WTC11 (cell line): ENCODE measurements around the gene COX6B1. TPM values are rescaled to one million over a fixed set of nuclear protein-coding genes. Genes with fewer than 3 reads are reported as not detected.
A peak's percentile ranks its signal among the peaks of the same experiment; 100 is the strongest.

Experiments
- ATAC-seq: fragments of 200-7000 bp; cut with Tn5 transposase; 2 replicates; pipeline ENCODE4 v1.10.0; 2021; ENCODE audit warnings: mild to moderate bottlenecking, moderate library complexity
- CTCF ChIA-PET: fragments of 300-600 bp; sonication (Branson Sonifier 250); formaldehyde crosslinking; loops from one replicate; lab custom pipeline; 2021; ENCODE audit warnings: antibody characterized with exemption; lab: Charles Lee
- POLR2A ChIA-PET: fragments of 350-600 bp; sonication (Branson Sonifier 250); formaldehyde crosslinking; loops from one replicate; lab custom pipeline; 2021; ENCODE audit warnings: antibody characterized with exemption; lab: Charles Lee
- DNase-seq: peaks from one replicate; pipeline ENCODE4 v3.0.0; 2021; ENCODE audit warnings: low spot score
- H3K27ac Mint-ChIP-seq: 2 replicates; pipeline ENCODE4 v1.8.0; 2021; ENCODE audit warnings: mixed read lengths
- H3K27me3 Mint-ChIP-seq: 2 replicates; pipeline ENCODE4 v1.8.0; 2021; ENCODE audit warnings: low read depth, mild to moderate bottlenecking, moderate library complexity, mixed read lengths
- H3K36me3 Mint-ChIP-seq: 2 replicates; pipeline ENCODE4 v1.8.0; 2021; ENCODE audit warnings: mixed read lengths
- H3K4me1 Mint-ChIP-seq: 2 replicates; pipeline ENCODE4 v1.8.0; 2022; ENCODE audit warnings: mixed read lengths
- H3K4me3 Mint-ChIP-seq: 2 replicates; pipeline ENCODE4 v1.8.0; 2021; ENCODE audit warnings: mild to moderate bottlenecking, moderate library complexity, mixed read lengths
- H3K9me3 Mint-ChIP-seq: 2 replicates; pipeline ENCODE4 v1.8.0; 2021; ENCODE audit warnings: mixed read lengths
- CBFB ChIP-seq: sonication (generic); formaldehyde crosslinking; IDR thresholded peaks from 2 replicates; pipeline ENCODE4 v1.8.1; 2022; ENCODE audit warnings: mild to moderate bottlenecking, low read depth, missing genetic modification reagents
- ETV6 ChIP-seq: sonication (generic); formaldehyde crosslinking; IDR thresholded peaks from 2 replicates; pipeline ENCODE4 v1.8.1; 2022; ENCODE audit warnings: mild to moderate bottlenecking, missing genetic modification reagents
- FOXP4 ChIP-seq: sonication (generic); formaldehyde crosslinking; IDR thresholded peaks from 2 replicates; pipeline ENCODE4 v1.8.0; 2022; ENCODE audit warnings: mild to moderate bottlenecking, missing genetic modification reagents
- JAZF1 ChIP-seq: fragments of 250-450 bp; sonication (Bioruptor Pico); IDR thresholded peaks from 2 replicates; pipeline ENCODE4 v1.9.0; 2021; ENCODE audit warnings: moderate library complexity, mild to moderate bottlenecking, inconsistent platforms
- MLX ChIP-seq: sonication (generic); formaldehyde crosslinking; IDR thresholded peaks from 2 replicates; pipeline ENCODE4 v1.8.1; 2023; ENCODE audit warnings: mild to moderate bottlenecking, missing genetic modification reagents, moderate library complexity
- MYBL2 ChIP-seq: sonication (generic); formaldehyde crosslinking; IDR thresholded peaks from 2 replicates; pipeline ENCODE4 v1.8.1; 2023; ENCODE audit warnings: mild to moderate bottlenecking, moderate library complexity, missing genetic modification reagents
- NFE2L1 ChIP-seq: sonication (generic); formaldehyde crosslinking; IDR thresholded peaks from 2 replicates; pipeline ENCODE4 v1.8.1; 2023; ENCODE audit warnings: missing genetic modification reagents
- OVOL2 ChIP-seq: fragments of 250-450 bp; sonication (Bioruptor Pico); IDR thresholded peaks from 2 replicates; pipeline ENCODE4 v1.9.0; 2021; ENCODE audit warnings: mild to moderate bottlenecking, borderline replicate concordance
- PRRX2 ChIP-seq: fragments of 250-450 bp; sonication (Bioruptor Pico); IDR thresholded peaks from 2 replicates; pipeline ENCODE4 v1.8.0; 2021; ENCODE audit warnings: mild to moderate bottlenecking
- RORB ChIP-seq: fragments of 250-450 bp; sonication (Bioruptor Pico); IDR thresholded peaks from 2 replicates; pipeline ENCODE4 v1.9.0; 2021; ENCODE audit warnings: mild to moderate bottlenecking
- TP53 ChIP-seq: sonication (generic); formaldehyde crosslinking; IDR thresholded peaks from 2 replicates; pipeline ENCODE4 v1.8.1; 2023; ENCODE audit warnings: mild to moderate bottlenecking, missing genetic modification reagents
- ZBTB21 ChIP-seq: sonication (generic); formaldehyde crosslinking; IDR thresholded peaks from 2 replicates; pipeline ENCODE4 v1.8.1; 2023; ENCODE audit warnings: mild to moderate bottlenecking, missing genetic modification reagents, borderline replicate concordance
- ZBTB43 ChIP-seq: sonication (generic); formaldehyde crosslinking; IDR thresholded peaks from 2 replicates; pipeline ENCODE4 v1.8.1; 2023; ENCODE audit warnings: mild to moderate bottlenecking, missing genetic modification reagents
- ZNF263 ChIP-seq: sonication (generic); formaldehyde crosslinking; IDR thresholded peaks from 2 replicates; pipeline ENCODE4 v1.8.1; 2022; ENCODE audit warnings: low read depth, mild to moderate bottlenecking, moderate library complexity, missing genetic modification reagents
- ZNF281 ChIP-seq: sonication (generic); formaldehyde crosslinking; IDR thresholded peaks from 2 replicates; pipeline ENCODE4 v1.8.0; 2023; ENCODE audit warnings: mild to moderate bottlenecking, missing genetic modification reagents
- total RNA-seq: library from RNA; stranded (reverse); gene quantifications from 3 replicates; pipeline ENCODE4 v1.2.3, GENCODE V29; 2021
- TF ChIP-seq, protein P1 (sequence below): fragments of 200-600 bp; IDR thresholded peaks from 2 replicates; pipeline ENCODE4 v1.8.0; 2022; ENCODE audit warnings: antibody characterized with exemption
- TF ChIP-seq, protein P2 (sequence below): sonication (generic); formaldehyde crosslinking; IDR thresholded peaks from 2 replicates; pipeline ENCODE4 v1.8.1; 2023; ENCODE audit warnings: mild to moderate bottlenecking, moderate library complexity, missing genetic modification reagents
- TF ChIP-seq, protein P3 (sequence below): fragments of 250-450 bp; sonication (Bioruptor Pico); conservative IDR thresholded peaks from 2 replicates; pipeline ENCODE4 v1.9.0; 2021; ENCODE audit warnings: mild to moderate bottlenecking
- TF ChIP-seq, protein P4 (sequence below): sonication (generic); formaldehyde crosslinking; IDR thresholded peaks from 2 replicates; pipeline ENCODE4 v1.8.0; 2022; ENCODE audit warnings: mild to moderate bottlenecking, missing genetic modification reagents

Gene COX6B1
- total RNA-seq, 1 experiment from 2014 or later: 536 TPM

DNA sequence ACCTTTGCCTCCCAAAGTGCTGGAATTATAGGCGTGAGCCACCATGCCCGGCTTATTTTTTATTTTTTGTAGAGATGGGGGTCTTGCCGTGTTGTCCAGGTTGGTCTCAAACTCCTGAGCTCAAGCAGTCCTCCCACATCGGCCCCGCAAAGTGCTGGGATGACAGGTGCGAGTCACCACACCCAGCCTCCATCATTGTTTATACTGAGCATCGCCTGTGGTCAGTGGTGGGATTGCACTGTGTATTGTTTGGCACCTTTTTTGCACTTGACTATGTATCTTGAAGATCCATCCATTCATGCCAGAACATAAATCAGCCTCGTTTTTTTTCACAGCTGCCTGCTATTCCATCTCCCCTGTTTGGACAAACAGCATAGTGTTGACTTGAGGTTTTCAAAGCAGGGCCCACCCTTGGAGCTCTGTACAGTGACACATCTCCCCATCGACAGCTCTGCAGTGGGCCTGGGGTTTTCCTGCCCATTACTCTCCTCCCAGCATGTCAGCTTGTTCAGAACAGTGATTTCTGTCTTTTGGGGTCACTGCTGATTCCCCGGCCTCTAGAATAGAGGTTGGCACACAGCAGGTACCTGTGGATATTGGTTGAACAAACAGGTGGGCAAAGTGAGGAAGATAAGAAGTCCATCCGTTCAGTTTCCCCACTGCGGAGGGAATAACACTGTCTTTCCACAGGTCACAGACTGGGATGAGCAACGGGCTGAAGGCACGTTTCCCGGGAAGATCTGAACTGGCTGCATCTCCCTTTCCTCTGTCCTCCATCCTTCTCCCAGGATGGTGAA lies 10.0 kb downstream of the COX6B1 start:
- no peak for DNase-seq
- H3K27me3 Mint-ChIP-seq: no peaks in the 10 kb centered on the region
- H3K9me3 Mint-ChIP-seq: no peaks in the 10 kb centered on the region
- ChIA-PET CTCF (interaction anchor here (0.9 kb wide), 1 partner anchor 10 kb away, joined by 4 read pairs; the partner anchor contains the start of gene COX6B1), POLR2A (no interaction called here)
- no peak overlapping the region for H3K27ac Mint-ChIP-seq
- ATAC-seq: peak; percentile 55; the same call in 1 of the 2 replicates
- no peak overlapping the region for H3K4me3 Mint-ChIP-seq
- TF ChIP-seq MLX (no peak), FOXP4 (no peak), PRRX2 (CRISPR knock-in tag) (no peak), TP53 (CRISPR knock-in tag) (no peak), ZNF281 (CRISPR knock-in tag) (no peak), RORB (CRISPR knock-in tag) (no peak)
- TF ChIP-seq, protein P1, sequence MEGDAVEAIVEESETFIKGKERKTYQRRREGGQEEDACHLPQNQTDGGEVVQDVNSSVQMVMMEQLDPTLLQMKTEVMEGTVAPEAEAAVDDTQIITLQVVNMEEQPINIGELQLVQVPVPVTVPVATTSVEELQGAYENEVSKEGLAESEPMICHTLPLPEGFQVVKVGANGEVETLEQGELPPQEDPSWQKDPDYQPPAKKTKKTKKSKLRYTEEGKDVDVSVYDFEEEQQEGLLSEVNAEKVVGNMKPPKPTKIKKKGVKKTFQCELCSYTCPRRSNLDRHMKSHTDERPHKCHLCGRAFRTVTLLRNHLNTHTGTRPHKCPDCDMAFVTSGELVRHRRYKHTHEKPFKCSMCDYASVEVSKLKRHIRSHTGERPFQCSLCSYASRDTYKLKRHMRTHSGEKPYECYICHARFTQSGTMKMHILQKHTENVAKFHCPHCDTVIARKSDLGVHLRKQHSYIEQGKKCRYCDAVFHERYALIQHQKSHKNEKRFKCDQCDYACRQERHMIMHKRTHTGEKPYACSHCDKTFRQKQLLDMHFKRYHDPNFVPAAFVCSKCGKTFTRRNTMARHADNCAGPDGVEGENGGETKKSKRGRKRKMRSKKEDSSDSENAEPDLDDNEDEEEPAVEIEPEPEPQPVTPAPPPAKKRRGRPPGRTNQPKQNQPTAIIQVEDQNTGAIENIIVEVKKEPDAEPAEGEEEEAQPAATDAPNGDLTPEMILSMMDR: 0 out of 2 replicates have a peak, but pooled peaks have one; percentile 19
- peaks cover 48% of the 10 kb centered on the region for H3K36me3 Mint-ChIP-seq
- no peaks in the 10 kb centered on the region for H3K4me1 Mint-ChIP-seq

DNA sequence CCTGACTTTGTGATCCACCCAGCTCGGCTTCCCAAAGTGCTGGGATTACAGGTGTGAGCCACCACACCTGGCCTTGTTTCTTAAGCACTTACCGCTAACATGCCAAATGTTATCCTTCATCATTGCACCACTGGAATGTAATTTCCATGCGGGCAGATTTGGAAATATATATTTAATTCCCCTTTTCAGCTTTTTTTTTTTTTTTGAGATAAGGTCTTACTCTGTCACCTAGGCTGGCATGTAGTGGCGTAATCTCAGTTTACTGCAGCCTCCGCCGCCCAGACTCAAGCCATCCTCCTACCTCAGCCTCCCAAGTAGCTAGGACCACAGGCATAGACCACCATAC lies 13.8 kb downstream of the COX6B1 start:
- H3K36me3 Mint-ChIP-seq: peaks cover 17% of the 10 kb centered on the region
- CTCF ChIA-PET: no interaction called here
- no peaks in the 10 kb centered on the region for H3K4me1 Mint-ChIP-seq
- no peaks in the 10 kb centered on the region for H3K27me3 Mint-ChIP-seq
- no peaks in the 10 kb centered on the region for H3K9me3 Mint-ChIP-seq
- DNase-seq (no peak), ATAC-seq (no peak)
- H3K27ac Mint-ChIP-seq: no peak overlapping the region
- H3K4me3 Mint-ChIP-seq: no peak overlapping the region
- POLR2A ChIA-PET: interaction anchor here (1.2 kb wide), 2 partner anchors 14 to 19 kb away, joined by 3 to 7 read pairs; partner anchors contain the start of gene COX6B1
- TF ChIP-seq MYBL2 (no peak), JAZF1 (CRISPR knock-in tag) (no peak), ETV6 (CRISPR knock-in tag) (no peak), NFE2L1 (no peak), ZBTB21 (no peak), OVOL2 (CRISPR knock-in tag) (no peak), ZNF263 (CRISPR knock-in tag) (no peak), ZBTB43 (CRISPR knock-in tag) (no peak), CBFB (CRISPR knock-in tag) (no peak)
- TF ChIP-seq, protein P2, sequence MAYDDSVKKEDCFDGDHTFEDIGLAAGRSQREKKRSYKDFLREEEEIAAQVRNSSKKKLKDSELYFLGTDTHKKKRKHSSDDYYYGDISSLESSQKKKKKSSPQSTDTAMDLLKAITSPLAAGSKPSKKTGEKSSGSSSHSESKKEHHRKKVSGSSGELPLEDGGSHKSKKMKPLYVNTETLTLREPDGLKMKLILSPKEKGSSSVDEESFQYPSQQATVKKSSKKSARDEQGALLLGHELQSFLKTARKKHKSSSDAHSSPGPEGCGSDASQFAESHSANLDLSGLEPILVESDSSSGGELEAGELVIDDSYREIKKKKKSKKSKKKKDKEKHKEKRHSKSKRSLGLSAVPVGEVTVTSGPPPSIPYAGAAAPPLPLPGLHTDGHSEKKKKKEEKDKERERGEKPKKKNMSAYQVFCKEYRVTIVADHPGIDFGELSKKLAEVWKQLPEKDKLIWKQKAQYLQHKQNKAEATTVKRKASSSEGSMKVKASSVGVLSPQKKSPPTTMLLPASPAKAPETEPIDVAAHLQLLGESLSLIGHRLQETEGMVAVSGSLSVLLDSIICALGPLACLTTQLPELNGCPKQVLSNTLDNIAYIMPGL (CRISPR knock-in tag): no peak
- TF ChIP-seq, protein P3, sequence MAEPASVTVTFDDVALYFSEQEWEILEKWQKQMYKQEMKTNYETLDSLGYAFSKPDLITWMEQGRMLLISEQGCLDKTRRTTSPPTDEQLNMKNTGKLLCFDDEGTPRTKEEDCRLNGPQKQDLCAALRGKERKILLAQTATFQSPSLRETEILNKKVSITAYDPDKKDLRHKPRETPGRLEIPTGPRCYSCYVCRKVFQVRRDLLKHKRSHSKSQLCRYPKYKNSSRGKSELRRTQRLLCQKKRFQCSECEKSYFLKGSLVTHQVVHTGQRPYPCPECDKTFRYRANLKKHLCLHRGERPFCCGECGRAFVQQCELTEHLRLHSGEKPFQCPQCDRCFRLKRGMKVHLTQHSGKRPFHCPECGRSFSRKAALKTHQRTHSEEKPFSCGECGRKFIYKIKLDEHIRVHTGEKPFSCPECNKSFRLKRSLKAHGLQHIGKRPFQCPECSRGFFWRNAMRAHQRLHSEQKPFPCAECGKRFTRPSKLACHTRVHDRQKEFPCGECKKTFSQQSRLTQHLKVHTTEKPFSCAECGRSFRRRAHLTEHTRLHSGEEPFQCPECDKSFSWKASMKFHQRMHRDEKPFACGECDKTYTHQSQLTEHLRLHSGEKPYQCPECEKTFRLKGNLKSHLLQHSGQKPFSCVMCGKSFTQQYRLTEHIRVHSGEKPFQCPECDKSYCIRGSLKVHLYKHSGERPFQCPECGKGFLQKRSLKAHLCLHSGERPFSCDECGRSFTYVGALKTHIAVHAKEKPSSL (CRISPR knock-in tag): no peak
- TF ChIP-seq, protein P4, sequence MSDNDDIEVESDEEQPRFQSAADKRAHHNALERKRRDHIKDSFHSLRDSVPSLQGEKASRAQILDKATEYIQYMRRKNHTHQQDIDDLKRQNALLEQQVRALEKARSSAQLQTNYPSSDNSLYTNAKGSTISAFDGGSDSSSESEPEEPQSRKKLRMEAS (CRISPR knock-in tag): no peak
